OCI-LY7 (cell line): Measurements from ENCODE around the gene ZDHHC8. TPM values are rescaled to one million over a fixed set of nuclear protein-coding genes. Genes with fewer than 3 reads are reported as not detected.

ENCODE experiments used
- BruUV-seq: library from RNA; stranded (reverse); fragments of 400-500 nt; replicated peaks from 2 replicates; lab custom pipeline; 2021; lab: Mats Ljungman, UMichigan
- CTCF ChIA-PET: fragments of 300-600 bp; sonication (Branson Sonifier 250); formaldehyde crosslinking; loops from one replicate; lab custom pipeline; 2022; ENCODE audit warnings: antibody characterized with exemption; ENCODE audit not compliant: unreplicated experiment; lab: Charles Lee
- POLR2A ChIA-PET: fragments of 300-600 bp; sonication (Branson Sonifier 250); formaldehyde crosslinking; loops from one replicate; lab custom pipeline; 2022; ENCODE audit warnings: antibody characterized with exemption; lab: Charles Lee
- DNase-seq: peaks from one replicate; pipeline ENCODE4 v3.0.0-alpha.2; 2015; ENCODE audit warnings: low spot score
- H2AFZ ChIP-seq: fragments of 200-600 bp; sonication (generic), shearing (Covaris generic); 2 replicates; pipeline ENCODE4 v1.6.1; 2014; ENCODE audit warnings: mild to moderate bottlenecking, antibody characterized with exemption, low read length, moderate library complexity
- H3K27ac ChIP-seq: fragments of 200-600 bp; sonication (generic); 2 replicates; pipeline ENCODE4 v1.5.1; 2014; ENCODE audit warnings: mixed run types, low read depth, mild to moderate bottlenecking, moderate library complexity, low read length, inconsistent platforms; ENCODE audit not compliant: poor library complexity, severe bottlenecking
- H3K36me3 ChIP-seq: fragments of 200-600 bp; sonication (generic); 2 replicates; pipeline ENCODE4 v1.6.1; 2014; ENCODE audit warnings: mild to moderate bottlenecking, antibody characterized with exemption, low read length, moderate library complexity, mixed read lengths; ENCODE audit not compliant: insufficient read depth
- H3K4me1 ChIP-seq: fragments of 200-600 bp; sonication (generic); 2 replicates; pipeline ENCODE4 v1.5.1; 2014; ENCODE audit warnings: mild to moderate bottlenecking, low read length; ENCODE audit not compliant: insufficient read depth, poor library complexity, severe bottlenecking
- H3K4me2 ChIP-seq: fragments of 200-600 bp; sonication (generic); 2 replicates; pipeline ENCODE4 v1.6.1; 2014; ENCODE audit warnings: mild to moderate bottlenecking, low read length
- H3K4me3 ChIP-seq: fragments of 200-600 bp; sonication (generic); 2 replicates; pipeline ENCODE4 v1.5.1; 2014; ENCODE audit warnings: mild to moderate bottlenecking, low read depth, low read length; ENCODE audit not compliant: poor library complexity, severe bottlenecking
- H3K79me2 ChIP-seq: fragments of 200-600 bp; sonication (generic); 2 replicates; pipeline ENCODE4 v1.6.1; 2016; ENCODE audit warnings: low read depth, mild to moderate bottlenecking, low read length, moderate library complexity, mixed read lengths; ENCODE audit not compliant: insufficient read depth
- H3K9me2 ChIP-seq: fragments of 200-600 bp; sonication (generic); 2 replicates; pipeline ENCODE4 v1.6.1; 2016; ENCODE audit warnings: mild to moderate bottlenecking, low read length, mixed read lengths; ENCODE audit not compliant: insufficient read depth
- H3K9me3 ChIP-seq: fragments of 200-600 bp; sonication (generic); 2 replicates; pipeline ENCODE4 v1.6.1; 2014; ENCODE audit warnings: mild to moderate bottlenecking, mixed run types, low read length, mixed read lengths
- H4K20me1 ChIP-seq: fragments of 200-600 bp; sonication (generic); 2 replicates; pipeline ENCODE4 v1.6.1; 2014; ENCODE audit warnings: mild to moderate bottlenecking, antibody characterized with exemption, low read length, moderate library complexity, mixed read lengths; ENCODE audit not compliant: insufficient read depth
- CTCF ChIP-seq: fragments of 200-600 bp; sonication (generic); conservative IDR thresholded peaks from 2 replicates; pipeline ENCODE4 v1.5.1; 2014; ENCODE audit warnings: mild to moderate bottlenecking, antibody characterized with exemption, low read length, moderate library complexity, mixed read lengths
- EZH2phosphoT487 ChIP-seq: fragments of 200-600 bp; sonication (generic); IDR thresholded peaks from 2 replicates; pipeline ENCODE4 v1.6.1; 2018; ENCODE audit warnings: low read depth, borderline replicate concordance, mild to moderate bottlenecking, mixed run types, antibody characterized with exemption, low read length, moderate library complexity, mixed read lengths
- intact Hi-C: fragments of 100-400 bp; cut with micrococcal nuclease; formaldehyde crosslinking; loops from one replicate; pipeline ENCODE4 v1.10.0; 2022; ENCODE audit not compliant: unreplicated experiment
- total RNA-seq, 2 experiments: library from RNA; depleted of rRNA in 1 of 2; stranded (reverse); fragments of >200 nt in 1 of 2; shearing (Covaris generic) in 1 of 2; gene quantifications; 2 replicates each; pipeline ENCODE4 v1.2.3, GENCODE V29; 2014 to 2022

ZDHHC8 gene
- total RNA-seq, 2 experiments from 2014 or later, result 2.3 to 16.7 TPM

- TF ChIP-seq CTCF (no peak), EZH2phosphoT487 (no peak)
- Histone ChIP-seq H3K36me3 (no peaks in the 10 kb centered on the region), H3K27ac (no peak overlapping the region), H3K4me3 (no peak overlapping the region), H3K79me2 (no peaks in the 10 kb centered on the region), H3K4me2 (no peak overlapping the region), H3K4me1 (peaks cover 12% of the 10 kb centered on the region), H2AFZ (no peak overlapping the region), H3K9me3 (no peaks in the 10 kb centered on the region), H4K20me1 (no peaks in the 10 kb centered on the region), H3K9me2 (no peaks in the 10 kb centered on the region)
- no TSS peak for BruUV-seq
- CTCF ChIA-PET, result no interaction called here
- intact Hi-C loops, result no loop called here
- POLR2A ChIA-PET, result no interaction called here
- no peak for DNase-seq
Observed at GRCh38 chr22:20137671-20138416, 6.2 kb downstream of the ZDHHC8 start.

- no peak overlapping the region for H3K4me3 ChIP-seq
- H3K27ac ChIP-seq, result no peak overlapping the region
- H3K4me1 ChIP-seq, result peaks cover 12% of the 10 kb centered on the region
- no peaks in the 10 kb centered on the region for H3K79me2 ChIP-seq
- DNase-seq, result no peak
- intact Hi-C loops, result no loop called here
- no peak for TF ChIP-seq EZH2phosphoT487
- no peak for TF ChIP-seq CTCF
- H3K4me2 ChIP-seq, result no peak overlapping the region
- H2AFZ ChIP-seq, result no peak overlapping the region
- no peaks in the 10 kb centered on the region for H3K9me2 ChIP-seq
- no peaks in the 10 kb centered on the region for H3K9me3 ChIP-seq
- BruUV-seq, result no TSS peak
- no peaks in the 10 kb centered on the region for H3K36me3 ChIP-seq
- CTCF ChIA-PET, result no interaction called here
- POLR2A ChIA-PET, result no interaction called here
- H4K20me1 ChIP-seq, result no peaks in the 10 kb centered on the region
Observed at GRCh38 chr22:20138417-20138738, 6.8 kb downstream of the ZDHHC8 start.

- H3K4me3 ChIP-seq, result no peak overlapping the region
- no peak overlapping the region for H2AFZ ChIP-seq
- ChIA-PET POLR2A (no interaction called here), CTCF (no interaction called here)
- H3K4me2 ChIP-seq, result no peak overlapping the region
- no peaks in the 10 kb centered on the region for H4K20me1 ChIP-seq
- BruUV-seq, result no TSS peak
- H3K4me1 ChIP-seq, result peaks cover 12% of the 10 kb centered on the region
- H3K9me2 ChIP-seq, result no peaks in the 10 kb centered on the region
- DNase-seq, result no peak
- H3K36me3 ChIP-seq, result no peaks in the 10 kb centered on the region
- H3K9me3 ChIP-seq, result no peaks in the 10 kb centered on the region
- intact Hi-C loops, result no loop called here
- H3K27ac ChIP-seq, result no peak overlapping the region
- TF ChIP-seq CTCF (no peak), EZH2phosphoT487 (no peak)
- H3K79me2 ChIP-seq, result no peaks in the 10 kb centered on the region
Observed at GRCh38 chr22:20138868-20139267, 7.3 kb downstream of the ZDHHC8 start.
